Liver (tissue), 3 donors: ENCODE data around the gene MAPKAPK3.

Experiments used
- EGR1 ChIP-seq, 2 donors: IDR thresholded peaks; 2 replicates each; pipeline ENCODE4 v1.6.1; 2016 to 2018; ENCODE audit warnings: antibody characterized with exemption in 2 of 2, low read depth in 2 of 2
- FOXA1 ChIP-seq: IDR thresholded peaks from 2 replicates; pipeline ENCODE4 v1.6.1; 2016; ENCODE audit warnings: antibody characterized with exemption
- FOXA2 ChIP-seq: IDR thresholded peaks from 2 replicates; pipeline ENCODE4 v1.6.1; 2016; ENCODE audit warnings: antibody characterized with exemption
- JUND ChIP-seq, 2 donors: IDR thresholded peaks; 2 replicates each; pipeline ENCODE4 v1.6.1; 2016; ENCODE audit warnings: antibody characterized with exemption in 2 of 2
- TAF1 ChIP-seq: conservative IDR thresholded peaks from 2 replicates; pipeline ENCODE4 v1.6.1; 2016; ENCODE audit warnings: antibody characterized with exemption, mild to moderate bottlenecking
- YY1 ChIP-seq: IDR thresholded peaks from 2 replicates; pipeline ENCODE4 v1.6.1; 2016; ENCODE audit warnings: antibody characterized with exemption, mild to moderate bottlenecking
- ZBTB33 ChIP-seq: IDR thresholded peaks from 2 replicates; pipeline ENCODE4 v1.6.1; 2016; ENCODE audit warnings: antibody characterized with exemption
- TF ChIP-seq, protein P1 (sequence below): fragments of 150-350 bp; IDR thresholded peaks from 2 replicates; pipeline ENCODE4 v1.5.1; 2017; ENCODE audit warnings: improper control_type of control experiment, low read depth, low read length; ENCODE audit not compliant: missing input control
- TF ChIP-seq, protein P2 (sequence below): IDR thresholded peaks from 2 replicates; pipeline ENCODE4 v1.6.1; 2016; ENCODE audit warnings: antibody characterized with exemption, mild to moderate bottlenecking
- donor health status: healthy.
- donor health status: healthy.

DNA sequence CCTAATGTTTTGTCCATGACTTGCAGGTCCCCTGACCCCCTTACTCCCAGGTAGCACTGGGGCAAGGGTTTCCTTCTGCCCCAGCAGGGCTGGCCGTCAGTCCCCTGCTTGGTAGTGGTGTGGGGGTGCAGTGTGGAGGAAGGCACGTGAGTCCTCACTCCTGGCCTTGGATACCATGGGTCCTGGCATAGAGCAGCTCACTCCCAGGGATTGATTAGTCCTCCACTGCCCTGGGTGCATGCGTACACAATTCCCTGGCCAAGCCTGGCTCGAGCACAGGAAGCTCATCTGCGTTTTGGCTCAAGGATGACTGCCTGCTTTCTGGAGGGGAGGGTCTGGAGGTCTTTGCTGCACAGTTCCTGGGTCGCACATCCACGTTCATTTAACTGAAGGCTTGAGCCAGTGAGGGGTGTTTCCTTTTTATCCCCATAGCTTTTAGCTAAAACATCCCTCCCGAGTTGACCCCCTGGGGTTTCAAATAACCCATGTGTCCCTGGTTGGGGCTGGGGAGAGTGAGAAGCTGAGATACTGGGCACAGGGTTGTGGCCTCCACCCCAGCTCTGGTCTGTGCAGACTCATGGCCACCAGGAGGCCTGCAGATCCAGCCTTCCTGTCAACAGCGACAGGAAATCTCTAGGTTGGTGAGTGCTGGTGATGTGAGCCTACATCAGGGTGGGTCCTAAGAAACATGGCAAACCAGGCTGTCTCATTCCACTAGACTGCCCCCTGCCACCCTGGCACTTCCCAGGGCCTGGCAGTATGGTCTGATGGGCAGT is 36.1 kb upstream of the MAPKAPK3 start:
- TF ChIP-seq, protein P1, sequence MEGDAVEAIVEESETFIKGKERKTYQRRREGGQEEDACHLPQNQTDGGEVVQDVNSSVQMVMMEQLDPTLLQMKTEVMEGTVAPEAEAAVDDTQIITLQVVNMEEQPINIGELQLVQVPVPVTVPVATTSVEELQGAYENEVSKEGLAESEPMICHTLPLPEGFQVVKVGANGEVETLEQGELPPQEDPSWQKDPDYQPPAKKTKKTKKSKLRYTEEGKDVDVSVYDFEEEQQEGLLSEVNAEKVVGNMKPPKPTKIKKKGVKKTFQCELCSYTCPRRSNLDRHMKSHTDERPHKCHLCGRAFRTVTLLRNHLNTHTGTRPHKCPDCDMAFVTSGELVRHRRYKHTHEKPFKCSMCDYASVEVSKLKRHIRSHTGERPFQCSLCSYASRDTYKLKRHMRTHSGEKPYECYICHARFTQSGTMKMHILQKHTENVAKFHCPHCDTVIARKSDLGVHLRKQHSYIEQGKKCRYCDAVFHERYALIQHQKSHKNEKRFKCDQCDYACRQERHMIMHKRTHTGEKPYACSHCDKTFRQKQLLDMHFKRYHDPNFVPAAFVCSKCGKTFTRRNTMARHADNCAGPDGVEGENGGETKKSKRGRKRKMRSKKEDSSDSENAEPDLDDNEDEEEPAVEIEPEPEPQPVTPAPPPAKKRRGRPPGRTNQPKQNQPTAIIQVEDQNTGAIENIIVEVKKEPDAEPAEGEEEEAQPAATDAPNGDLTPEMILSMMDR: peak; percentile 2
- TF ChIP-seq TAF1 (no peak), ZBTB33 (no peak), FOXA2 (peak; percentile 12), YY1 (peak; percentile 58), JUND (IDR thresholded peaks at IDR 0.05) (peak in 1 of 2 donors; percentile 31), FOXA1 (no peak), EGR1 (IDR thresholded peaks at IDR 0.05; ENCODE audit: low read depth in 2 of 2) (no peak)
- TF ChIP-seq, protein P2, sequence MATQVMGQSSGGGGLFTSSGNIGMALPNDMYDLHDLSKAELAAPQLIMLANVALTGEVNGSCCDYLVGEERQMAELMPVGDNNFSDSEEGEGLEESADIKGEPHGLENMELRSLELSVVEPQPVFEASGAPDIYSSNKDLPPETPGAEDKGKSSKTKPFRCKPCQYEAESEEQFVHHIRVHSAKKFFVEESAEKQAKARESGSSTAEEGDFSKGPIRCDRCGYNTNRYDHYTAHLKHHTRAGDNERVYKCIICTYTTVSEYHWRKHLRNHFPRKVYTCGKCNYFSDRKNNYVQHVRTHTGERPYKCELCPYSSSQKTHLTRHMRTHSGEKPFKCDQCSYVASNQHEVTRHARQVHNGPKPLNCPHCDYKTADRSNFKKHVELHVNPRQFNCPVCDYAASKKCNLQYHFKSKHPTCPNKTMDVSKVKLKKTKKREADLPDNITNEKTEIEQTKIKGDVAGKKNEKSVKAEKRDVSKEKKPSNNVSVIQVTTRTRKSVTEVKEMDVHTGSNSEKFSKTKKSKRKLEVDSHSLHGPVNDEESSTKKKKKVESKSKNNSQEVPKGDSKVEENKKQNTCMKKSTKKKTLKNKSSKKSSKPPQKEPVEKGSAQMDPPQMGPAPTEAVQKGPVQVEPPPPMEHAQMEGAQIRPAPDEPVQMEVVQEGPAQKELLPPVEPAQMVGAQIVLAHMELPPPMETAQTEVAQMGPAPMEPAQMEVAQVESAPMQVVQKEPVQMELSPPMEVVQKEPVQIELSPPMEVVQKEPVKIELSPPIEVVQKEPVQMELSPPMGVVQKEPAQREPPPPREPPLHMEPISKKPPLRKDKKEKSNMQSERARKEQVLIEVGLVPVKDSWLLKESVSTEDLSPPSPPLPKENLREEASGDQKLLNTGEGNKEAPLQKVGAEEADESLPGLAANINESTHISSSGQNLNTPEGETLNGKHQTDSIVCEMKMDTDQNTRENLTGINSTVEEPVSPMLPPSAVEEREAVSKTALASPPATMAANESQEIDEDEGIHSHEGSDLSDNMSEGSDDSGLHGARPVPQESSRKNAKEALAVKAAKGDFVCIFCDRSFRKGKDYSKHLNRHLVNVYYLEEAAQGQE: no peak
